OCI-LY7 (cell line): ENCODE results near the gene IL1A. TPM values are rescaled to one million over a fixed set of nuclear protein-coding genes. Genes with fewer than 3 reads are reported as not detected.

Experiments
- BruUV-seq: library from RNA; stranded (reverse); fragments of 400-500 nt; replicated peaks from 2 replicates; lab custom pipeline; 2021; lab: Mats Ljungman, UMichigan
- CTCF ChIA-PET: fragments of 300-600 bp; sonication (Branson Sonifier 250); formaldehyde crosslinking; loops from one replicate; lab custom pipeline; 2022; ENCODE audit warnings: antibody characterized with exemption; ENCODE audit not compliant: unreplicated experiment; lab: Charles Lee
- POLR2A ChIA-PET: fragments of 300-600 bp; sonication (Branson Sonifier 250); formaldehyde crosslinking; loops from one replicate; lab custom pipeline; 2022; ENCODE audit warnings: antibody characterized with exemption; lab: Charles Lee
- DNase-seq: peaks from one replicate; pipeline ENCODE4 v3.0.0-alpha.2; 2015; ENCODE audit warnings: low spot score
- H2AFZ ChIP-seq: fragments of 200-600 bp; sonication (generic), shearing (Covaris generic); 2 replicates; pipeline ENCODE4 v1.6.1; 2014; ENCODE audit warnings: mild to moderate bottlenecking, antibody characterized with exemption, low read length, moderate library complexity
- H3K27ac ChIP-seq: fragments of 200-600 bp; sonication (generic); 2 replicates; pipeline ENCODE4 v1.5.1; 2014; ENCODE audit warnings: mixed run types, low read depth, mild to moderate bottlenecking, moderate library complexity, low read length, inconsistent platforms; ENCODE audit not compliant: poor library complexity, severe bottlenecking
- H3K36me3 ChIP-seq: fragments of 200-600 bp; sonication (generic); 2 replicates; pipeline ENCODE4 v1.6.1; 2014; ENCODE audit warnings: mild to moderate bottlenecking, antibody characterized with exemption, low read length, moderate library complexity, mixed read lengths; ENCODE audit not compliant: insufficient read depth
- H3K4me1 ChIP-seq: fragments of 200-600 bp; sonication (generic); 2 replicates; pipeline ENCODE4 v1.5.1; 2014; ENCODE audit warnings: mild to moderate bottlenecking, low read length; ENCODE audit not compliant: insufficient read depth, poor library complexity, severe bottlenecking
- H3K4me2 ChIP-seq: fragments of 200-600 bp; sonication (generic); 2 replicates; pipeline ENCODE4 v1.6.1; 2014; ENCODE audit warnings: mild to moderate bottlenecking, low read length
- H3K4me3 ChIP-seq: fragments of 200-600 bp; sonication (generic); 2 replicates; pipeline ENCODE4 v1.5.1; 2014; ENCODE audit warnings: mild to moderate bottlenecking, low read depth, low read length; ENCODE audit not compliant: poor library complexity, severe bottlenecking
- H3K79me2 ChIP-seq: fragments of 200-600 bp; sonication (generic); 2 replicates; pipeline ENCODE4 v1.6.1; 2016; ENCODE audit warnings: low read depth, mild to moderate bottlenecking, low read length, moderate library complexity, mixed read lengths; ENCODE audit not compliant: insufficient read depth
- H3K9me2 ChIP-seq: fragments of 200-600 bp; sonication (generic); 2 replicates; pipeline ENCODE4 v1.6.1; 2016; ENCODE audit warnings: mild to moderate bottlenecking, low read length, mixed read lengths; ENCODE audit not compliant: insufficient read depth
- H3K9me3 ChIP-seq: fragments of 200-600 bp; sonication (generic); 2 replicates; pipeline ENCODE4 v1.6.1; 2014; ENCODE audit warnings: mild to moderate bottlenecking, mixed run types, low read length, mixed read lengths
- H4K20me1 ChIP-seq: fragments of 200-600 bp; sonication (generic); 2 replicates; pipeline ENCODE4 v1.6.1; 2014; ENCODE audit warnings: mild to moderate bottlenecking, antibody characterized with exemption, low read length, moderate library complexity, mixed read lengths; ENCODE audit not compliant: insufficient read depth
- CTCF ChIP-seq: fragments of 200-600 bp; sonication (generic); conservative IDR thresholded peaks from 2 replicates; pipeline ENCODE4 v1.5.1; 2014; ENCODE audit warnings: mild to moderate bottlenecking, antibody characterized with exemption, low read length, moderate library complexity, mixed read lengths
- EZH2phosphoT487 ChIP-seq: fragments of 200-600 bp; sonication (generic); IDR thresholded peaks from 2 replicates; pipeline ENCODE4 v1.6.1; 2018; ENCODE audit warnings: low read depth, borderline replicate concordance, mild to moderate bottlenecking, mixed run types, antibody characterized with exemption, low read length, moderate library complexity, mixed read lengths
- intact Hi-C: fragments of 100-400 bp; cut with micrococcal nuclease; formaldehyde crosslinking; loops from one replicate; pipeline ENCODE4 v1.10.0; 2022; ENCODE audit not compliant: unreplicated experiment
- total RNA-seq, 2 experiments: library from RNA; depleted of rRNA in 1 of 2; stranded (reverse); fragments of >200 nt in 1 of 2; shearing (Covaris generic) in 1 of 2; gene quantifications; 2 replicates each; pipeline ENCODE4 v1.2.3, GENCODE V29; 2014 to 2022

Gene IL1A
- total RNA-seq, 2 experiments from 2014 or later: not detected

GRCh38 chr2:112832841-112833638 is 48.7 kb upstream of the IL1A start:
- H3K36me3 ChIP-seq: no peaks in the 10 kb centered on the region
- no peaks in the 10 kb centered on the region for H3K4me1 ChIP-seq
- CTCF ChIA-PET: no interaction called here
- no peak for DNase-seq
- intact Hi-C loops: no loop called here
- POLR2A ChIA-PET: interaction anchor here (0.6 kb wide), 2 partner anchors 18 to 37 kb away, joined by 3 to 4 read pairs; no protein-coding TSS in a partner anchor
- H3K4me2 ChIP-seq: no peak overlapping the region
- H3K79me2 ChIP-seq: no peaks in the 10 kb centered on the region
- TF ChIP-seq EZH2phosphoT487 (no peak), CTCF (no peak)
- H3K4me3 ChIP-seq: no peak overlapping the region
- no peak overlapping the region for H3K27ac ChIP-seq
- no peak overlapping the region for H2AFZ ChIP-seq
- H3K9me2 ChIP-seq: no peaks in the 10 kb centered on the region
- no peaks in the 10 kb centered on the region for H3K9me3 ChIP-seq
- BruUV-seq: no TSS peak
- H4K20me1 ChIP-seq: no peaks in the 10 kb centered on the region

- Histone ChIP-seq H3K9me2 (no peaks in the 10 kb centered on the region), H3K4me2 (no peak overlapping the region), H3K4me3 (no peak overlapping the region), H4K20me1 (no peaks in the 10 kb centered on the region), H3K79me2 (no peaks in the 10 kb centered on the region), H3K36me3 (no peaks in the 10 kb centered on the region), H2AFZ (no peak overlapping the region), H3K27ac (no peak overlapping the region), H3K4me1 (no peaks in the 10 kb centered on the region), H3K9me3 (no peaks in the 10 kb centered on the region)
- BruUV-seq: no TSS peak
- no peak for DNase-seq
- ChIA-PET CTCF (no interaction called here), POLR2A (no interaction called here)
- TF ChIP-seq EZH2phosphoT487: no peak
- no peak for TF ChIP-seq CTCF
- intact Hi-C loops: no loop called here
Observed at GRCh38 chr2:112831946-112832840, 47.9 kb upstream of the IL1A start.
